Measurements from ENCODE around the gene RNF31.

Gene RNF31

DNA sequence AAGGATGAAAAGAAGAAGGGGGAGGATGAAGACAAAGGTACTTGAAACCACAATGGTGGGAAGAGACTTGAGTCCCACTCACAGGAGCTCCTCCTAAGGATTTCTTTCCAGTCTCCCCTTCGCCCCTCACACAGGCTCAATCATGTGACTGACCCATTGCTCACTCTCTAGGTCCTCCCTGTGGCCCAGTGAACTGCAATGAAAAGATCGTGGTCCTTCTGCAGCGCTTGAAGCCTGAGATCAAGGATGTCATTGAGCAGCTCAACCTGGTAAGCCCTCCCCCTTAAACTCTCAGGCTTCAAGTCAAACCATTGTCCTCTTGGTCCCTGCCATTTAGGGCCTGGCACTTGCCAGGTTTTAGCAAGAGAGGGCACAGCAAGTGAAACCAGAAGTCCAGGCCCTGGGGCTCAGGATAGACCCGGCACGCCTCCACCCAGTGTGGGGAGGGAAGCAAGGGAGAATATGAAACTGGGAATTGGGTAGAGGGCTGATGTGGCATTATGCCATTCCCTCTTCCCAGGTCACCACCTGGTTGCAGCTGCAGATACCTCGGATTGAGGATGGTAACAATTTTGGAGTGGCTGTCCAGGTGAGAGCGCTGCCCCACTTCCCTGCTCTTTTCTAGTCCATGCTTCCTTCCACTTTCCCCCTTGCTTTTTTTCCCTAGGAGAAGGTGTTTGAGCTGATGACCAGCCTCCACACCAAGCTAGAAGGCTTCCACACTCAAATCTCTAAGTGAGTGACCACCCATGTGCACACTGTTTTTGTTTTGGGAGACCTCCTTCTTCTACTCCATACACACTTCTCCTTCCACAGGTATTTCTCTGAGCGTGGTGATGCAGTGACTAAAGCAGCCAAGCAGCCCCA lies 9.5 kb upstream of the RNF31 start:
- no peak for DNase-seq (ENCODE audit: low read depth in 3 of 3)

DNA sequence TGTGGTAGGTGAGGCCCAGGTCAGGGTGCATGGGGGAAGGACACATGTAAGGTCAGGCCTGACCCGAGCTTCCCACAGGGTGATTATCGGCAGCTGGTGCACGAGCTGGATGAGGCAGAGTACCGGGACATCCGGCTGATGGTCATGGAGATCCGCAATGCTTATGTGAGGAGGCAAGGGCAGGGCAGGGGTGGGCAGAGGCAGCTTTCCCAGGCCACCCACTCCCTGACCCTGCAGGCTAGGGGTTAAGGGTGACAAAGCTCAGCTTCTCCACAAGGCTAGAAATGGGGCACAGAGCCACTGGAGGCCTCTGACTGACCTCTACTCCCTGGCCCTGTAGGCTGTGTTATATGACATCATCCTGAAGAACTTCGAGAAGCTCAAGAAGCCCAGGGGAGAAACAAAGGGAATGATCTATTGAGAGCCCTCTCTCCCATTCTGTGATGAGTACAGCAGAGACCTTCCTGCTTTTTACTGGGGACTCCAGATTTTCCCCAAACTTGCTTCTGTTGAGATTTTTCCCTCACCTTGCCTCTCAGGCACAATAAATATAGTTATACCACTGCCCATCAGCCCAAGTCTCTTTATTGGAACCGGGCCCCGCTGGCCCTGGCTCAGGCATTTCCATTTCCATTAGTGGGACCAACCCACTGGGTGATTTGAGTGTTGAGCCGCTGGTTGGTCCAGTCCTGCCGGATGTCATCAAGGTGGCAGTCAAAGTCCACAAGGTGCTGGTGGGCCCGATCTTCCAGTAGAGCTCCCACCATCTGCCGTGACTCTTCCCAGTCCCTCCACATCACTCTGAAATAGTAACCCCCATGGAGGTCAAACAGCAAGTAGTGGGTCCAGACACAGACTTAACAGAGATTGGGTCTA lies 8.7 kb upstream of the RNF31 start:
- no peak for DNase-seq (ENCODE audit: low read depth in 3 of 3)

- no peak for DNase-seq (ENCODE audit: low read depth in 3 of 3)
These were observed 7.9 kb upstream of the RNF31 start for GRCh38 chr14:24139272-24139934.

GRCh38 chr14:24141097-24141880 lies 6.0 kb upstream of the RNF31 start, which contains the start of gene EMC9:
Gene EMC9, minus strand, starts transcription at chr14:24141591. Its CDS starts 287 bp downstream, at chr14:24141304.
- peak; percentile 98 to 99 (median 99) for DNase-seq (ENCODE audit: low read depth in 3 of 3)

DNA sequence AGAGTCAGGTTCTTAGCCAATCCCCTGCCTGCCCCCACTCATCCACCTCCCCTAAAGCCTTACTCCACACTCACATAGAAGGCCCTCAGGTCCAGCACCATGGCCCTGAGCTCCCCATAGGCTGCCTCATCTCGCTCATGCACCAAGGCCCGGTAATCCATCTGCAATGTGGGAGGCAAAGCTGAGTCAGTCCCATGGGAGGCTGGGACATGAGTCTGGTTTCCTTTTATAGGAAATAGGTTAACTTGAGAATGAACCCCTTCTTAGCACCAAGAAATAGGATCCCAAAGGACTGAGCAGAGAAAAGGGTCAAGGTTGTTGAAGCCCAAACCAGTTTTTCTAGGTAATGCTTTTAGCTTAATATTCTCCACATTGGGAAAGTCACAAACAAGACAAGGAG lies 3.8 kb upstream of the RNF31 start:
- DNase-seq (ENCODE audit: low read depth in 3 of 3) = no peak

DNA sequence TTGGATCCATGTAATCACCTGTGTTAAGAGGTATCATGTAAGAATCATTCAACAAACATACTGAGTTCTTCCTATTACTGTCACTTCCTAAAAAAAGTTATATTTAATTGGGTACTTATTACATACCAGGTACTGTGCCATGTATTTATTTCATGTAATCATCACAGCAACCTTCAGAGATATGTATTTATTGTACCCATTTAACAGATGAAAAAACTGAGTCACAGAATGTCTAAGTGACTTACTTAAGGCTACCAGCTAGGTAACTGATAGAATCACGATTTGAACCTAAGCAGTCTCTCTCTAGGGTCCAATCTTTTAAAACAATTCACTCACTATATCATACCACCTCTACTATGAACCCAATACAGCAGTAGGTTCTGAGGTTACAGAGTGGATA lies 2.8 kb upstream of the RNF31 start:
- DNase-seq (ENCODE audit: low read depth in 3 of 3) = no peak

DNA sequence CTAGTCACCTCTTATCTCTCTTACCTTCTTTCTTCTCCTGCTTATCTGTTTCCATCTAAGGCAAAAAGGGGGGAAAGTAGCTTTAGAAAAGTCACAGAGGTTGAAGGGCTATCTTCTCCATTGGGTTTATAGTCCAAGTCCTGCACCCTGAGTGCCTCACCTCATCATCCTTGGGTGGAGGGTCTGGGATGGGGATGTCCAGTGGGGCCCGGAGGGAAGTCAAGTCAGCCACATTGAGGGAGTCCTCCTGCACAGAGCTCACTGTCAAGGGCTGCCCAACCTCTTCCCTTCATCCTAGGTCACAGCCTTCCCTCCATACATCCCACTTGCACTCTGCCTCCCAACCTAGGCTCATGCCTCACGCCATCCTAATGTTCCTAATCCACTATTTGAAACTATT lies 2.1 kb upstream of the RNF31 start:
- no peak for DNase-seq (ENCODE audit: low read depth in 3 of 3)

- no peak for DNase-seq (ENCODE audit: low read depth in 3 of 3)
These were observed 1.4 kb upstream of the RNF31 start for GRCh38 chr14:24145690-24146452.

DNA sequence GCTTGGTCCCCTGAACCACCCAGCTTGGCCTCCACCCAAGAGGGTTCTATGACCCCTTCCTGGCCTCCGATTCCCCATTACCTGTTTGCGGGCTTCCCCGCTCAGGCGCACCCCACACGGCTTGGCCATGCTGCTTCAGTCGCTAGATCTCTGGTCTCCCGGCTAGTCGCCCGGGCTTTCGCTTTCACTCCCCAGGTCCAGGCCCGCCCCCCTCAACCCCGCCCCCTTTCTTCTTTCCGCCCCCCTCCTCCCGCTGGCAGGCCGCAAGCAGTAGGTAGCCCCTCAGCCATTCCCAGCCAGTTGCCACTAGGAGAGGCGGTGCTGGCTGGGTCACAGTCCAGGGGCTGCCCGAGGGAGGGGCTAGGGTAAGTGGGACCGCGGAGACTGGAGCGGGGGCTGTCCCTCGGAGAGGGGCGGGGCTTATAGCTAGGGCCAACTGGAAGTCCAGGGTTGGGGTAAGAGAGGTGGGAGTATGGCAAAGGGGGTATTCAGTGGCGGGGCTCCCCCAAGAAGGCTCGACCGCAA lies 783 bp upstream of the RNF31 start, which contains the start of gene PSME2:
Gene PSME2, minus strand, starts transcription at position 158 of the 525 bp plus-strand sequence. Its CDS starts 29 bp downstream, at position 129.
- DNase-seq (ENCODE audit: low read depth in 3 of 3) = peak; percentile 67 to 72 (median 67)

DNA sequence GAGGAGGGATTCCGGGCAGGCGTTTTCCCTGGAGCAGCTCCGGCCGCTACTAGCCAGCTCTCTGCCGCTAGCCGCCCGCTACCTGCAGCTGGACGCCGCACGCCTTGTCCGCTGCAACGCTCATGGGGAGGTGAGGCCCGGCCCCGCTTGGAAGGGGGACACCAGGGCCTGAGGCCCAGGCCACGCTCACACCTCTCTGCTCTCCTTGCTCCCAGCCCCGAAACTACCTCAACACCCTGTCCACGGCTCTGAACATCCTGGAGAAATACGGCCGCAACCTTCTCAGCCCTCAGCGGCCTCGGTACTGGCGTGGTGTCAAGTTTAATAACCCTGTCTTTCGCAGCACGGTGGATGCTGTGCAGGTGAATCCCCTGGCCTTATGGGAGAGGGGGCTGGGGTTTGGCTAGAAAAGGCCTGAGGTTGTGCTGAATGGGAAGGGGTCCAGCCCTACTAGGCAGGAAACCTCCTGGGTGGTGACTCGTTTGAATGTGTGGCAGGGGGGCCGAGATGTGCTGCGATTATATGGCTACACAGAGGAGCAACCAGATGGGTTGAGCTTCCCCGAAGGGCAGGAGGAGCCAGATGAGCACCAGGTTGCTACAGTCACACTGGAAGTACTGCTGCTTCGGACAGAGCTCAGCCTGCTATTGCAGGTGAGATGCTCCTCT lies 597 bp downstream of the RNF31 start:
- DNase-seq (ENCODE audit: low read depth in 3 of 3) = no peak

GRCh38 chr14:24149302-24149969 lies 2.1 kb downstream of the RNF31 start:
- DNase-seq (ENCODE audit: low read depth in 3 of 3) = no peak

GRCh38 chr14:24150061-24150460 lies 2.8 kb downstream of the RNF31 start:
- DNase-seq (ENCODE audit: low read depth in 3 of 3) = no peak

GRCh38 chr14:24150567-24150966 lies 3.3 kb downstream of the RNF31 start:
- DNase-seq (ENCODE audit: low read depth in 3 of 3) = no peak

GRCh38 chr14:24150993-24151392 lies 3.7 kb downstream of the RNF31 start:
- DNase-seq (ENCODE audit: low read depth in 3 of 3) = no peak

DNA sequence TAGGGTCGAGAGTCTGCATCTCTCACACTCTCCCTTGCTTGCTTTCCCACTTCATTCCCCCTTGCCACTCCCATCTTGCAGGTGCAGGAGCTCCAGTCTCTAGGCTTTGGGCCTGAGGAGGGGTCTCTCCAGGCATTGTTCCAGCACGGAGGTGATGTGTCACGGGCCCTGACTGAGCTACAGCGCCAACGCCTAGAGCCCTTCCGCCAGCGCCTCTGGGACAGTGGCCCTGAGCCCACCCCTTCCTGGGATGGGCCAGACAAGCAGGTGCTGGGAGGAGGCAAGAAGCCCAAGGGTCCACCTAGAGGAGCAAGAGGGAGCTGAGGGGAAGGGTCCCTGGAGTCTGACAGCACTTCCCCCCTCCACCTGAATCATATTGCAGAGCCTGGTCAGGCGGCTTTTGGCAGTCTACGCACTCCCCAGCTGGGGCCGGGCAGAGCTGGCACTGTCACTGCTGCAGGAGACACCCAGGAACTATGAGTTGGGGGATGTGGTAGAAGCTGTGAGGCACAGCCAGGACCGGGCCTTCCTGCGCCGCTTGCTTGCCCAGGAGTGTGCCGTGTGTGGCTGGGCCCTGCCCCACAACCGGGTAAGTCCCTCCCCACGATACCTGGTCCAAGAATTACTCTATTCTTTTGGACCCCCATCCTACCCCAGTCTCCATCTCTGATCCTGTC lies 4.2 kb downstream of the RNF31 start:
- DNase-seq (ENCODE audit: low read depth in 3 of 3) = no peak

- no peak for DNase-seq (ENCODE audit: low read depth in 3 of 3)
These were observed 7.8 kb downstream of the RNF31 start for GRCh38 chr14:24155100-24155499.

DNA sequence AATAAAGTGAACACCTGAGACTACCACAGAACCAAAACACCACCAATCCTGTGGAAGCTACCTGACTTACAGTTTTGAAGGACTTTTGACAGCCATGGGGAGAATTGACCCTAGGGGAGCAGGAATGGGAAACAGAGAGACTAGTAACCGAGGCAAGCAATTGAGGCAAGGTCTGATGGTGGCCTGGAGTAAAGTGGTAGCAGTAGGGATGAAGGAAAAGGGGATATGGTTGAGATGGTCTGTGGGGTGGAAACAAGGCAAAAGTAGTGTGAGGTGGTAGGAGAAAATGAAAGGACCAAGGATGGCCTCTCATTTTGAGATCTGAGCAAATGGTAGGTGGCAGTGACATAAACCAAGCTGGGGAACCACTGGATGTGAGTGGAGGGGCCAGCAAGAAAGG lies 9.5 kb downstream of the RNF31 start:
- DNase-seq (ENCODE audit: low read depth in 3 of 3) = no peak

GRCh38 chr14:24157331-24157730 lies 10.0 kb downstream of the RNF31 start:
- DNase-seq (ENCODE audit: low read depth in 3 of 3) = no peak

All from stimulated activated CD4-positive, alpha-beta T cell treated with anti-CD3 and anti-CD28 coated beads, TNF-alpha, amount 100 ng/mL, for 4 hours (primary cell).